Loucy (cell line): ENCODE measurements around the gene CGREF1.

Source experiments
- H2AFZ ChIP-seq: fragments of 200-600 bp; sonication (generic); 2 replicates; pipeline ENCODE4 v1.6.0; 2016; ENCODE audit warnings: antibody characterized with exemption, mild to moderate bottlenecking, low read length, moderate library complexity
- H3F3A ChIP-seq: fragments of 200-600 bp; 2 replicates; pipeline ENCODE4 v1.6.0; 2016; ENCODE audit warnings: antibody characterized with exemption, low read depth, mild to moderate bottlenecking
- H3K27me3 ChIP-seq: fragments of 200-600 bp; sonication (generic); 2 replicates; pipeline ENCODE4 v1.6.1; 2014; ENCODE audit warnings: low read length, mild to moderate bottlenecking; ENCODE audit not compliant: insufficient read depth, poor library complexity, severe bottlenecking
- H3K36me3 ChIP-seq: fragments of 200-600 bp; sonication (generic); 2 replicates; pipeline ENCODE4 v1.6.1; 2016; ENCODE audit warnings: low read length; ENCODE audit not compliant: insufficient read depth
- H3K4me1 ChIP-seq: fragments of 200-600 bp; sonication (generic); 2 replicates; pipeline ENCODE4 v1.5.1; 2014; ENCODE audit warnings: low read length, mild to moderate bottlenecking; ENCODE audit not compliant: insufficient read depth, poor library complexity, severe bottlenecking
- H3K4me2 ChIP-seq: fragments of 200-600 bp; sonication (generic); 2 replicates; pipeline ENCODE4 v1.6.0; 2014; ENCODE audit warnings: antibody characterized with exemption, low read length, low read depth, mild to moderate bottlenecking; ENCODE audit not compliant: poor library complexity, severe bottlenecking
- H3K4me3 ChIP-seq: fragments of 200-600 bp; sonication (generic); 2 replicates; pipeline ENCODE4 v1.5.1; 2014; ENCODE audit warnings: low read length, mild to moderate bottlenecking, mixed read lengths; ENCODE audit not compliant: poor library complexity, severe bottlenecking
- H3K79me2 ChIP-seq: fragments of 200-600 bp; sonication (generic); 2 replicates; pipeline ENCODE4 v1.6.1; 2014; ENCODE audit warnings: low read length; ENCODE audit not compliant: insufficient read depth
- H3K9ac ChIP-seq: fragments of 200-600 bp; sonication (generic); 2 replicates; pipeline ENCODE4 v1.6.0; 2014; ENCODE audit warnings: mild to moderate bottlenecking, low read depth, low read length, moderate library complexity; ENCODE audit not compliant: poor library complexity, severe bottlenecking
- H3K9me2 ChIP-seq: fragments of 200-600 bp; sonication (generic); replicated peaks from 2 replicates; pipeline ENCODE4 v1.6.1; 2016; ENCODE audit warnings: low read depth, low read length, mixed read lengths
- H3K9me3 ChIP-seq: fragments of 200-600 bp; sonication (generic); 2 replicates; pipeline ENCODE4 v1.6.1; 2014; ENCODE audit warnings: mild to moderate bottlenecking, antibody characterized with exemption, low read length, low read depth; ENCODE audit not compliant: insufficient read depth
- H4K20me1 ChIP-seq: fragments of 200-600 bp; sonication (generic); 2 replicates; pipeline ENCODE4 v1.6.0; 2014; ENCODE audit warnings: antibody characterized with exemption, low read length, mild to moderate bottlenecking; ENCODE audit not compliant: insufficient read depth, poor library complexity, severe bottlenecking
- EZH2phosphoT487 ChIP-seq: fragments of 200-600 bp; IDR thresholded peaks from 2 replicates; pipeline ENCODE4 v1.6.1; 2018; ENCODE audit warnings: antibody characterized with exemption, mild to moderate bottlenecking, moderate library complexity, borderline replicate concordance
- TF ChIP-seq, protein P1 (sequence below): fragments of 200-600 bp; sonication (generic); conservative IDR thresholded peaks from 2 replicates; pipeline ENCODE4 v1.5.1; 2014; ENCODE audit warnings: mild to moderate bottlenecking, antibody characterized with exemption, low read length

Gene CGREF1

DNA sequence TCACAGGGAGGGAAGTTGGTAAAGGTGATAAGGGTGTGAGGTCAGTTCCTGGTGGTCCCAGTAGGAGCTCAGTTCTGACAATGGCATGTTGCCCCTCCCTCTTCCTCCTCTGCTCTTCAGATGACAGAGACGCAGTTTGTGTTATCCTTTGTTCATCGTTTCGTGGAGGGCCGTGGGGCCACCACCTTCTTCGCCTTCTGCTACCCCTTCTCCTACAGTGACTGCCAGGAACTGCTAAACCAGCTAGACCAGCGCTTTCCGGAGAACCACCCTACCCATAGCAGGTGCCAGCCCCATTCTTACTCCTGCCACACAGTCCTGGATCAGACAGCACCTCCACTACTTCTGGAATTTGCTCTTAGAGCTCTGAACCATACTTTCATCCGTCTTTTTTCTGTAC is 65.2 kb downstream of the CGREF1 start:
- Histone ChIP-seq H3K9ac (no peak overlapping the region), H3K4me3 (no peak overlapping the region), H3K4me1 (peaks cover 25% of the 10 kb centered on the region), H4K20me1 (no peaks in the 10 kb centered on the region), H3K4me2 (no peak overlapping the region), H2AFZ (no peak overlapping the region), H3K36me3 (peaks cover 37% of the 10 kb centered on the region; the same call in 1 of the 2 replicates), H3K9me2 (no peaks in the 10 kb centered on the region), H3K27me3 (no peaks in the 10 kb centered on the region), H3K79me2 (peaks cover 21% of the 10 kb centered on the region), H3K9me3 (no peaks in the 10 kb centered on the region), H3F3A (peaks cover 3% of the 10 kb centered on the region; the same call in 1 of the 2 replicates)
- no peak for TF ChIP-seq EZH2phosphoT487
- TF ChIP-seq, protein P1, sequence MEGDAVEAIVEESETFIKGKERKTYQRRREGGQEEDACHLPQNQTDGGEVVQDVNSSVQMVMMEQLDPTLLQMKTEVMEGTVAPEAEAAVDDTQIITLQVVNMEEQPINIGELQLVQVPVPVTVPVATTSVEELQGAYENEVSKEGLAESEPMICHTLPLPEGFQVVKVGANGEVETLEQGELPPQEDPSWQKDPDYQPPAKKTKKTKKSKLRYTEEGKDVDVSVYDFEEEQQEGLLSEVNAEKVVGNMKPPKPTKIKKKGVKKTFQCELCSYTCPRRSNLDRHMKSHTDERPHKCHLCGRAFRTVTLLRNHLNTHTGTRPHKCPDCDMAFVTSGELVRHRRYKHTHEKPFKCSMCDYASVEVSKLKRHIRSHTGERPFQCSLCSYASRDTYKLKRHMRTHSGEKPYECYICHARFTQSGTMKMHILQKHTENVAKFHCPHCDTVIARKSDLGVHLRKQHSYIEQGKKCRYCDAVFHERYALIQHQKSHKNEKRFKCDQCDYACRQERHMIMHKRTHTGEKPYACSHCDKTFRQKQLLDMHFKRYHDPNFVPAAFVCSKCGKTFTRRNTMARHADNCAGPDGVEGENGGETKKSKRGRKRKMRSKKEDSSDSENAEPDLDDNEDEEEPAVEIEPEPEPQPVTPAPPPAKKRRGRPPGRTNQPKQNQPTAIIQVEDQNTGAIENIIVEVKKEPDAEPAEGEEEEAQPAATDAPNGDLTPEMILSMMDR: no peak

DNA sequence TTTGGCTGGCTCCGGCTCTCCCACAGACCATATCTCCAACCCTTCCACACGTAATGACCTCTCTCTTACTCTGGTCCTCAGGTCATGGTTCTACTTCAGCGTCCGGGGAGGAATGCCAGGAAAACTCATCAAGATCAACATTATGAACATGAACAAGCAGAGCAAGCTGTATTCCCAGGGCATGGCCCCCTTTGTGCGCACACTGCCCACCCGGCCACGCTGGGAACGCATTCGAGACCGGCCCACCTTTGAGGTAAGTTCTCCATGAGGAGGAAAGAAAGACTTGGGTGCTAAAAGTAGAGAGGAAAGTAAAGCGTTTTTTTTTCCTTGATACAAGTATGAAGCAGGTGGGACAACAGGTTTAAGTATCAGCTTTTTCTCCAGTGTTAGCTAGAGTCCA is 65.6 kb downstream of the CGREF1 start:
- TF ChIP-seq, protein P1: no peak
- peaks cover 35% of the 10 kb centered on the region; the same call in 1 of the 2 replicates for H3K36me3 ChIP-seq
- H3K9me3 ChIP-seq: no peaks in the 10 kb centered on the region
- no peak overlapping the region for H3K4me2 ChIP-seq
- H3K79me2 ChIP-seq: peaks cover 21% of the 10 kb centered on the region
- peaks cover 3% of the 10 kb centered on the region; the same call in 1 of the 2 replicates for H3F3A ChIP-seq
- peak overlapping the region; percentile 94 for H3K4me3 ChIP-seq
- peak overlapping the region; percentile 11 for H3K9ac ChIP-seq
- no peaks in the 10 kb centered on the region for H4K20me1 ChIP-seq
- H3K9me2 ChIP-seq: no peaks in the 10 kb centered on the region
- H3K27me3 ChIP-seq: no peaks in the 10 kb centered on the region
- peaks cover 25% of the 10 kb centered on the region for H3K4me1 ChIP-seq
- H2AFZ ChIP-seq: no peak overlapping the region

DNA sequence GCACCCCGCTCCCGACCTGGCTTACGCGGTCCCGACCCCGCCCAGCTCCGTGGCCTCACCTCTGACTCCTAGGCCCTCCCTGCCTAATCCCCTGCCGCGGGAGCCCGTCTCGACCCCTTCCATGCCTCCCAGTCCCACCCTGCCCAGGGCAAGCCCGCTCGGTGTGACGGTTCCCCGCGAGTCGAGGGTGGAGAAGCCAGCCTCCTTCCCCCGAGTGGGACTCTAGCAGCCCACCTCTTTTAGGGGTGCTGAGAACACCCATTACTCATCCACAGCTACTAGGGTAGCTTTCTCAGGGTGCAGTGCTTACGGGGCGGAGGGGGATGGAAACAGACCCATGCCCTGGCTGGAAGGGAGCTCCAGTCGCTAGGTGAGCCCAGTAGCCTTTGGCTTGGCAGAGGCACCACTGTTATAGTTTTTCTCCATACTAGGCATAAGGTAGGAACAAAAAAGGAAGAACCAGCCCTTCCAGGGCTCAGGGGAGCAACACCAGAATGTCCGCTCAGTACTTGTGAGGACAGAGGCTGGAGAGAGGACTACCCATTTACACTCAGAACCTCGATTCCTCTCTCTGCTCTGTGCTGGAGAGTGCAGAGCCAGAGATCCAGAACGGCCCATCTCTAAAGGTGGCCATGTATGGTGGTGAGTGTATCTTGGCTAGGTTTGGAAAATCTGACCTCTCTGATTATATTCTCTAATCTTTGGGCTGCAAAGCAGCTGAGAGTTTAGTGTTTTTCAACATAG is 66.9 kb downstream of the CGREF1 start:
- peaks cover 21% of the 10 kb centered on the region for H3K79me2 ChIP-seq
- no peak for TF ChIP-seq EZH2phosphoT487
- TF ChIP-seq, protein P1: no peak
- no peaks in the 10 kb centered on the region for H3K9me3 ChIP-seq
- H3K9ac ChIP-seq: peak overlapping the region; percentile 88
- H3K36me3 ChIP-seq: peaks cover 30% of the 10 kb centered on the region; the same call in 1 of the 2 replicates
- peak overlapping the region; percentile 64 for H2AFZ ChIP-seq
- H3K4me1 ChIP-seq: peaks cover 25% of the 10 kb centered on the region
- H3K4me2 ChIP-seq: peak overlapping the region; percentile 91
- H3K4me3 ChIP-seq: peak overlapping the region; percentile 94
- no peaks in the 10 kb centered on the region for H4K20me1 ChIP-seq
- H3K9me2 ChIP-seq: no peaks in the 10 kb centered on the region
- H3F3A ChIP-seq: peaks cover 3% of the 10 kb centered on the region; the same call in 1 of the 2 replicates
- H3K27me3 ChIP-seq: no peaks in the 10 kb centered on the region
